Central memory CD4-positive, alpha-beta T cell (primary cell): ENCODE measurements around the gene MROH8.

Experiments
- DNase-seq: peaks from one replicate; pipeline ENCODE4 v3.0.0; 2022

MROH8 gene

DNA sequence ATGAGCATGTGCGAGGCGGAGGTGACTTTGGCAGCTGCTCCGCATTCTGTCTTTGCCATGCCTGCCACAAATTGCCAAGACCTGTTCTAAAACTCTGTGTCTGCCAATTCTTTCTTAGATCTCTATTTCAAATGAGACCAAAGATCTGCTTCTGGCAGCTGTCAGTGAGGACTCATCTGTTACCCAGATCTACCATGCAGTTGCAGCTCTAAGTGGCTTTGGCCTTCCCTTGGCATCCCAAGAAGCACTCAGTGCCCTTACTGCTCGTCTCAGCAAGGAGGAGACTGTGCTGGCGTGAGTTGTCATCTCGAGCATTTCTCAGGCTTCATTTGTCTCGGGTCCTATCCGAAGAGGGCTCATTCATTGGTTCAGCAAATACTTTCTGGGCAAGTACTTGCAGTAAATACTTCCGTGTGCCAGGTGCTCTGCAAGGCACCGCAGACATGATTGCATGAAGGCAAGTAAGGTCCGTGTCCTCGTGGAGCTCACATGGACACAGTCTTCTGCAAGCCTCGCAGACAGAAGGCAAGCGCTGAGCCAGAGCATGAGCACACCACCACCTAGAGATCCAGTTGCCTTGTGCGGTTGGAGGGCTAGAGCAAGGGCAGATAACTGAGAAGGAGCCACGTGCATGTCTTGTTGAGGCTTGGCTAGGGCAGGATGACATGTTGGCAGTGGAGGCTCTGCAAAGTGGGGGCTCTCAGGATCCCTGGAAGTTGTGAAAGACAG is 19.7 kb upstream of the MROH8 start:
- no peak for DNase-seq

DNA sequence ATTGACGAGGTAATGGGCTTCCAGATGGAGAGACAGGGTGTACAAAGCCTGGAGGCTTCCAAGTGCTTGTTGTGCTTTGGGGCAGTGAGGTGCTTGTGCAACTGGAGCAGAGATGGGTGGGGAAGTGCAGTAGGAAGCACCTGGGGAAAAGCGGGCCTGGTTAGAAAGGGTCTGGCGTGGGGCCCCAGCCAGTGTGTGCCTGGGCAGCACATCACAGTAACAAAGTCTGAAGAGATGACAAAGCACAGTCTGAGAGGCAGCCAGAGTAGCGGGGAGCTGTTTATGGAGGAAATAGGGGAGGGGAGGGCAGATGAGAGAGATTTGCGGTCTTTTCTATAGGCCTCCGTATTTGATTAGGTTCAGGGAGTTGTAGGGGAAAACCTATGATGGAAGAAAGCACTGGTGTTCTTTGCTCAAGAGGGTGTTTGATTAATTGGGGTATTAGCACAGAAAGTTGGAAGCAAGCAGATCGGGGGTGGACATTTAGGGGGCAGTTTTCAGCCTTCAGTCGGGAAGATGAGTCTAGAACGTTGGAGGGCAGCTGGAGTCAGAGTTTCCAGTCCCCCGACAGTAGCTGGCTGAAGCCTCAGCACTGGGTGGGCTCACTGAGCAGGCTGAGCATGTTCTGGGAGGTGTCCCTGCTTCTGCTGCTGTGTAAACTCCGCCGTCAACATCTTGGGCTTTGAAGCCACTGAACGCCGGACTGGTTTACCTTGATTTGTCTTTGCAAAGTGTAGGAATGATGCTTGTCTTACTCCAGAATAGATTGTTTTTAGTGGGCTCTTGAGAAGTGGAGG is 15.5 kb upstream of the MROH8 start:
- DNase-seq, result peak; percentile 19

DNA sequence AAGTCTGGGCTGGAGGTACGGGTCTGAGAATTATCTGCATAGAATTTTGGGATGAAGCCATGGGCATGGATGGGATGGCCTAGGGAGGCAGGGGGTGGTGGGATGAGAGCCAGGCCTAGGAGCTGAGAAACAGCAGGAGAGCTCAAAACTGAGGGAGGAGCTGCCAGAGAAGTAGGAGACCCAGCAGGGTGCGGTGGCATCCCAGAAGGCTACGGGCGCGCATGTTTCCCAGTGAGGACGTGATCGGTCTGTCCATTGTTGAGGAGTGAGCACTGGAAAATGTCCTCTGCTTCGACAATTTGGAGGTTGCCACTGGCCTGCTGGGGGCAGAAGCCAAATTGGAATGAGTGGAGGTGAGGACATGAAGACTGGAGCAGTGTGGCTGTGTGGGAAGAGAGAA is 14.5 kb upstream of the MROH8 start:
- DNase-seq, result no peak

DNA sequence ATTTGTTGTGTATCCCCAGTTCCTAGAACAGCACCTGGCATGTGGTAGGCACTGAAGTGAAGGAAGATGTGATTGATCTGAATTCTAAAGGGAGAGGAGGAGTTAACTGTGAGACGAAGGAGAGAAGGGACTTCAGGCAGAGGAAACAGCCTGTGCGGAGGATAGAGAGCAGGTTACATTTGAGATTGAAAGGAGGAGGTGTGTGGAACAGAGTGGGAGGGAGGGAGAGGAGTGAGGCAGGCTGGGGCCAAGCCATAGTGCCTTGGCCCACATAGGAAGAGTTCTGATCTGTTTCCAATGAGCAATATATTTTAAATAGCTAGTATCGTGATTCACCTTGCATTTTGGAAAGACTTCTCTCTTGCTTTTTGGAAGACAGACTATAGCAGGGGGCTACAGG is 13.9 kb upstream of the MROH8 start:
- no peak for DNase-seq

DNA sequence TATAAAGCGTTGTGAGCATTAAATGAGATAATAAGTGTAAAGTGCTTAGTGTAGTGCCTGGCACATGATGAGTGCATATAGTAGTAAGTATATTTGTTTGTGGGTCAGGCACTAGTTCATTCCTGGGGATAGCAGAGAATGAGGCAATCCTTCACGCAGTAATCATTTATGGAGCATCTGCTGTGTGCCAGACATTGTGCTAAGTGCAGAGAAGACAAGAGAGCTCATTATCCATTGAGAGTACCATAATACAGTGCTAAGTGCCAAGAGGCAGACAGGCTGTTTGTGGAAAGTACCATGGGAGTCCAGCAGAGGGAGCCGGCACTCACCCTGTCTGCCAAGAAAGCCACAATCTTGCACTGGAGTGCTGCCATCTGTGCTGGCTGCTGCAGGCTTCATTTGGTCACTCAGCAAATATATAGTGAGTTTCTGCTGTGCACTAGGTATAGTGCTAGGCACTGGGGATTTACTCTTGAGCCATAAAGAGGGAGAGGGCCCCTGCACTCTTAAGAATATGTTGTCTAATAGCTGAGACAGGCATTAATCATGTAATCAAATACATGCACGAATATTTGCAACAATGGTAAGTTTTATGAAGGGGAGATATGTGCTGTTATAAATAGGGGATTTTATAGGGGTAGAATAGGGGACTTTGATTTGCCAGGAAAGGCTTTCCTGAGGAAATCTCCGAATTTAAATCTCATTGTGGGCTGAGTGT is 12.9 kb upstream of the MROH8 start:
- DNase-seq, result peak; percentile 54

DNA sequence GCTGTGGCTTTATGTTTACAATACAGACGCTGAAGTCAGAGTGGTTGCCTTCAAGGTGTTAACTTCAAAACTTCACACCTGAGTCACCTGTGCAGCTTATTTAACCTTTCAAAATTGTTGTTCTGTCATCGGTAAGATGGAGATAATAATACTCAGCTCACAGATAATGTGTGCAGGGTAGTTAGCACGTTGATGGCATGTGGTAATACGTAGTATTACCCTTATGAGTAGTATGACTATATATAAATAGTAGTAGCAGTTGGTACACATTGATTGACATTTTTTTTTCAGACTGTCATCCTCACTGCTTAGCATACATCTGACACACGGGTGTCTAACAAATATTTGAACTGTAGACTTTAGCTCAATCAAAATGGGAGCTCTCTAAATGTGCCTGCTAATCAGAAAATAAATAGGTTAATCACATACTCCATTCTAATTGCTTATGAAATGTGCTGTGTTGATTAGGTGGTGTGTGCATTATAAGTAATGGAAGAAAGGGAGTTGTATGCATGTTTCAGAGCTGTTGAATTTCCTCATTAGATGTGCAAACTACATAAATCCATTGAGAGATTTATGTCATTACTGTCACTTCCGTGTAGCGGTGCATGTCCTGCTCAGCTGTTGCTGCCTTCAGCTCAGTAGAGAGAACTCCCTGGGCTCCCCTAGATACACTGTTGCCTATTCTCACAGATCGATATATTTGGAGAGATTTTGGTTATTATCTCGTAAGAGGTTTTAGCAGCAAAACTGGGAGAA is 11.2 kb upstream of the MROH8 start:
- no peak for DNase-seq

DNA sequence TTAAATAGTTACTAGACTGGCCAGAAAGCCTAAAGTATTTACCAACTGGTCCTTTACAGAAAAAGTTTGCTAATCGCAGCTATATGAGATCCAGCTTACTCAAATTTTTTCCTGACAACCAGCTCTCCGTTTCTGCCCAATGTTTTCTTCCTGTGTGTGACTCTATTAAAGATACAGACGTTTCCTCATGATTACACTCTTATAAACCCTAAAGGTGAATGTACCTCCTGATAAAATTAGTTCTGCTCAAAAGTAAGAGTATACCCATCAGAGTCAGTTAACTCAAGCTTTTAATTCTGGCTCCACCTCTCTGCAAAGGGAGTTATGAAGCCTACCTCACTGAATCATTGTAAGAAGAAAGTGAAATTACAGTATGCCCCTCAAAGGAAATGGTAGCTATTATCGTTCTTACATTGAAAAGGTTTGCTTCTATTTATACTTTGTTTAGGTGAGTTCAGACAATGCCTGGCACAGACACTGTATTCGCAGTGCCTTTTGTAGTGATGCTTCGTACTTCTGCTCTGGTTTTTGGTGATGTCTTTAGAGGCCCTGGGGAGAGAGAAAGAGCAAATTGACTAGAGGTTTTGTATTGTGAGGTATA is 10.2 kb upstream of the MROH8 start:
- DNase-seq, result no peak

DNA sequence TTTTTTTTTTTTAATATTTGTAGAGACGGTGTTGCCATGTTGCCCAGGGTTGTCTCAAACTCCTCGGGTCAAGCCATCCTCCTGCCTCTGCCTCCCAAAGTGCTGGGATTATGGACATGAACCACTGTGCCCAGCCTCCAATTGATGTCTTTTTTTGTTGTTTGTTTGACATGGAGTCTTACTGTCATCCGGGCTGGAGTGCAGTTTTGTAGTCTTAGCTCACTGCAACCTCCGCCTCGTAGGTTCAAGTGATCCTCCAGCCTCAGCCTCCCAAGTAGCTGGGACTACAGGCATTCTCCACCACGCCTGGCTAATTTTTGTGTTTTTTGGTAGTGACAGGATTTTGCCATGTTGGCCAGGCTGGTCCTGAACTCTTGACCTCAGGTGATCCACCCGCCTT is 9.4 kb upstream of the MROH8 start:
- no peak for DNase-seq

DNA sequence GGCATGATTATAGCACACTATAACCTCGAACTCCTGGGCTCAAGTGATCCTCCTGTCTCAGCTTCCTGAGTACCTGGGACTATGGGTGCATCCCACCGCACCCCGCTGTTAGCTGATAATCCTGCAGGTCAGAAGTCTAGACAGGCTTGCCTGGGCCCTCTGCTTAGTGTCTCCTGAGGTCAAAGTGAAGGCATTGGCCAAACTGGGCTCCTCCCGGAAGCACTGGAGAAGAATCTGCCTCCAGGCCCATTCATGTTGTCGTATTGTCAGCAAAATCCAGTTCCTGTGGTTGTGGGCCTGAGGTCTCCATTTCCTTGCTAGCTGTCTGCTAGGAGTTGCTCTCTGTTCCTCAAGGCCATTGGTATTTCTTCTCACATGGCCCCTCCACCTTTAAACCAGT is 6.3 kb upstream of the MROH8 start:
- DNase-seq, result no peak

DNA sequence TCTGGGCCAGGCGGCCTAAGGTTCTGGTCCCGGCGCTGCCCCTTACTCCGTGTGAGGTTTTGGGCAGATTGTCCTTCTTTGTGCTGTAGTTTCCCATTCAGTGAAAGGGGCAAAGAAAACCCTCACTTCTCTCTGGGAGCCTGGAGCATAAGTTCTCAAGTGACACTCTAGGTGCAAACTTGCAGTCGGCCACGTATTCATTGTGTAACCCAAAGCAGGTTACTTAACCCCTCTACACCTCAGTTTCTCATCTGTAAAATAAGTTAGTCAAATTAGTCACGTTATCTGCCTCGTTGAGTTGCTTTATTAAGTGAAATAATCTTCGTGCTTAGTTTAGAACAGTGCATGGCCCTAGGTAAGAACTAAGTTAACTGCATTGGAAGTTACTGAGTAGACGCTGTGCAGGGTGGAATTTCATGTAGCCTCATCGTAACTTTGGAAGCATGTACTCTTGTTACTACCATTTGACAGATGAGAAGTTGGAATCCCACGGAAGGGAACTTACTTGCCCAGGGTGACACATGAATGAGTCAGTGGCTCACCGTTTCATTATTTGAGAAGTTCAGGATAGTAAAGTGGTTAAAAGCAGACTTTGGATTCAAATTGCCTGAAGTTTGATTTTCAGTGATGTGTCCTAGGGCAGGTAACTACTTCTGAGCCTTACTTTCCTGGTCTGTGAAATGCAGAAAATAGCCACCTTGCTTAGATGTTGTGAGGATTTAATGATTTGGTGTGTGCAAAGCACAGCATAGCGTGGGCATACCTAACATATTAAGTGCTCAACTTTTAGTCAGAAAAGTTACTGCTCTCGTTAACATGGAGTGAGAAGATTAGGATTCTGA is 556 bp upstream of the MROH8 start:
- no peak for DNase-seq

DNA sequence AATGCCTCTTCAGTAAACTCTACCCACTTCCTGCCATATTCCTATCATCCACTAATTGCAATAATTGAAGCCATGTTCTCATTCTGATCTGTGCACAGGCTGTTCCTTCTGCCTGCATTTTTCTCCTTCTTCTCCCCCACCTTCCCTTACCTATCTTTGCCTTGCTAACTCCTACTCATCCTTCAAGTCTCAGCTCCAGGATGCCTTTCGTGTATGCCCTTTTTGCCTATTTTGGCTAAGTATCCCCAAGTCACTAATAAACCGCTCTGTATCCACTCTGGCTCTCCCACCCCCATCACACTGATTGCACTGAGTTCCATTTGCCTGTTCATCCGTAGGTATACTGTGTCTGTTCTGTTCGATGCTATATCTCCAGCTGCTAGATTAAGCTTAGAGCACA is 6.5 kb downstream of the MROH8 start:
- no peak for DNase-seq

DNA sequence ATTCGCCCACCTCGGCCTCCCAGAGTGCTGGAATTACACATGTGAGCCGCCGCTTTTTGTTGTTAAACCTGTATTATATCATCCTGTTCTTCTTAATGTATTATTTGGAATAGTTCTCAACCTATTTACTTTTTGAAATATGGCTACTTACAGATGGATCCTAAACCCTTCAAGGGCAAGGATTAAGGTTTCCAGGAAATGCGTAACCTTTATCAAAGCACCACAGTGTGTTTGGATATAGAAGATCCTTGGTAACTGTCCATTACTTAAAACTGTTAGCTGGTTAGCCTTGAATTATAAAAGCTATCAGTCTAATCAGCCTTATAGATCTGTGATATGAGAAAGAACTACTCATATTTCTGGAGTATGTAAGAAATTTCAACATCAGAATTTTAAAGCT is 12.5 kb downstream of the MROH8 start:
- no peak for DNase-seq

DNA sequence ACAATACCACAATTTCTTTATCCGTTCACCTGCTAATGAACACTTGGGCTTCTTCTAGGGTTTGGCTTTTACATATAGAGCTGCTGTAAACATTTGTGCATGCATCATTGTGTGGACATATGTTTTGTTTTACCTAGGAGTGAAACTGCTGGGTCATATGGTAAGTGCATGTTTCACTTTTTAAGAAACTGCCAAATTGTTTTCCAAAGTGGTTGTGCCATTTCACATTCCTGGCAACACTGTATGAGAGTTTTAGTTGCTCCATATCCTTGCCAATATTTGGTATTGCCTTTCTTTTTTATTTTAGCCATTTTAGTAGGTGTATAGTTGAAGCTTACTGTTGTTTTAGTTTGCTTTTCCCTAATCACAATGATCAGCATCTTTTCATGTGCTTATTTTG is 14.3 kb downstream of the MROH8 start:
- no peak for DNase-seq

DNA sequence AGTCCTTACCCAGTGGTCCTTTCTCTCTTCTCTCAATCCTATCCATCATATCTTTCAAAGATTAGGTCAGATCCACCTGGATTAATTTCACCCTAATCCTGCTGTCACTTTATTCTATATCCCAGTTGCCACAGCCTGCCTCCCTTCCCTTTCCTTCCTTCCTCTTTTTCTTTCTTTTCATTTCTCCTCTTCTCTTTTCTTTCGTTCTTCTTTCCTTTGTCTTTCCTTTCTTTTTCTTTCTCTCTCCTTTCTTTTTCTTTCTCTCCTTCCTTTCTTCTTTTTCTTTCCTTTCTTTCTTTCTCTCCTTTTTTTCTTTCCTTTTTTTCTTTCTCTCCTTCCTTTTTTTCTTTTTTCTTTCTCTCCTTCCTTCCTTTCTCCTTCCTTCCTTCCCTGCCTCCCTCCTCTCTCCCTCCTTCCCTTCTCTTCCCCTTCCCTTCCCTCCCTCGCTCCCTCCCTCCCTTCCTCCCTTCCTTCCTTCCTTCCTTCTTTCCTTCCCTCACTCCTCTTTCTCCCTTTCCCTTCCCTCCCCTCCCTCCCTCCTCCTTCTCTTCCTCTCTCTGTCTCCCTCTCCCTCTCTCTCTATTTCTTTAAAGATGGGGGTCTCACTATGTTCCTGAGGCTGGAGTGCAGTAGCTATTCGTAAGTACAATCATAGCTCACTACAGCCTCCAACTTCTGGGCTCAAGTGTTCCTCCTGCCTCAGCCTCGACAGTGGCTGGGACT is 15.4 kb downstream of the MROH8 start:
- DNase-seq, result no peak

DNA sequence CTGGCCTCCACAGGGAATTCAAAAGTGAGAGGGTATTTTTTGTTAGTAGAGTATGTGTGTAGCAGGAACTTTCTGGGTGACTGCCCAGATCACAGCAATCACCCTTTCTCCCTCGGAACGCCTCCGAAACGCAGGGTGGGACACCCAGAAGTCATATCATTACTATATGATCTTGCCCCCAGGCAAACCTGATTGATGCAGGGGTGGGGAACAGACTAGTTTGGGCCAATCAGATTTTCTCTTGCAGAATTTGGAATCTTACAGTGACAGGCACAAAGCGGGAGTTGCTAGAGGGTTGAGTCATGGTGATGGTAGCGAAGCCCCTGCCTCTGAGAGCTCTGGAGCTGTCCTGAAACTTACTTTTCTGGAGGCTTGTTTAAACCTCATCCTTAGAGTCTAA is 16.7 kb downstream of the MROH8 start:
- DNase-seq, result no peak

DNA sequence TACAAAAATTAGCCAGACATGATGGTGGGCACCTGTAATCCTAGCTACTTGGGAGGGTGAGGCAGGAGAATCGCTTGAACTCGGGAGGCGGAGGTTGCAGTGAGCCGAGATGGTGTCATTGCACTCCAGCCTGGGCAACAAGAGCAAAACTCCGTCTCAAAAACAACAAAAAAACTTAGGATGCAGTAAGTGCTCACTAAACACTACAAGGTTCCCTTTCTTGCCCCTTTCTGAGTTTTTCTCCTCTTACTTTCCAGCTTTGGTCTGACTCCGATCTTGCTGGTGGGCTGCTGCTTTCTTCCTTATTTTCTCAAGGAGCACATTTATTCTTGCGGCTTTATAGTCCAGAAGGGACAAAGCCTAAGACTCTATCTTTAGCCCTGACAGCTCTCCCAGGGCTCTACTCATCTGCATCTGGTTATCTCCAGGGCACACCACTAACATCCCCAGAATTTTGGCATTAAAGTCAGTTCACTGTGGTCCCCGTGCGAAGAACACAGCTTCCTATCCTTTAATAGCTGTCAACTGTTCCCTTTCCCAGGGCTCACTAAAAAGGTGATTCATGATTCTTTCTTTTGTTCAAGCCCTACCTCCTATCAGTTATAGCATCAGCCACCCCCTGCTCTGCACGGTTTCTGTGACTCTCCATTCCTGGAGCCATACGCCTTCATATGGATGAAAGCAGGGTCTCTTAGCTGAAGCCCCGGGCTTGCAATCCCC is 17.4 kb downstream of the MROH8 start:
- no peak for DNase-seq

DNA sequence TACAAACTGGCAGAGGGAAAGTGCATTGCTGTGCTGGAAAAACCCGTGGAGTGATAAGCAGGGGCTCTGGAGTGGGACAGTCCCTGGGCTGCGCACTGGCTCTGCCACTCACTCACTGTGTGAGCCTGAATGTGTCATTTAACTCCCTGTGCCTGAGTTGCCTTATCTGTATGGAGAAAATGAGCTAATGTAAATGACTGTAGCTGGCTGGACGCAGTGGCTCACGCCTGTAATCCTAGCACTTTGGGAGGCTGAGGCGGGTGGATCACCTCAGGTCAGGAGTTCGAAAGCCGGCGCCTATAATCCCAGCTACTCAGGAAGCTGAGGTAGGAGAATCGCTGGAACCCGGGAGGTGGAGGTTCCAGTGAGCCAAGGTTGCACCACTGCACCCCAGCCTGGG is 18.7 kb downstream of the MROH8 start:
- DNase-seq, result no peak

DNA sequence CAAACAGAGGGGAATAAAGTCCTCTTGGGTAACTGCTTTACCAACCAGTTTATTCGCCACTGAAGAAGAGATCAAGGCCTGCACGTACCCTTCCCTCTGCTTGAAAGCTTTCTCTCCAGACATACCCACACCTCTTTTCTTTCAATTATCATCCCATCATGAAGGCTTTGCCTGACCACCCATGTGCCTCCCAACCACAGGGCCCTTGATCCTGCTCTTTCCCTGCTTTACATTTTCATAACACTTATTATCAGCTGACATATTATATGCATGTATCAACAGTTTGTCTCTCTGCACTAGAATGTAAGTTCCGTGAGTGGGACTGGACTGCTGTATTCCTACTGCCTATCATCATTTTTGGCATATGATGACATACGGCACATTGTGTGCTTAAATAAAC is 21.1 kb downstream of the MROH8 start:
- no peak for DNase-seq

DNA sequence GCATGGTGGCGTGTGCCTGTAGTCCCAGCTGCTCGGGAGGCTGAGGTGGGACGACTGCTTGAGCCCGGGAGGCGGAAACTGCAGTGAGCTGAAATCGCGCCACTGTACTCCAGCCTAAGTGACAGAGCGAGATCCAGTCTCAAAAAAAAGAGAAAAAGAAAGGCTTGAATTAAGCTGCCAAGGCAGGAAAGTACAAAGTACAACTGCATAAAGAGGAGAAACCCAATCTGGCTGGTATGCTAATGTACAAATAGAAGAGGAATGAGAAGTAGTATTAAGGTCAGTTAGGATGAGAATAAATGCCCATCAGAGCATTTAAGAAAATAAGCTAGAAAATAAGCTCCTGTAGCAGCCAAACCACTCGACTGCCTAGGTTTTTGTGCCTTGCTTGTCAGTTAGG is 23.4 kb downstream of the MROH8 start:
- no peak for DNase-seq

DNA sequence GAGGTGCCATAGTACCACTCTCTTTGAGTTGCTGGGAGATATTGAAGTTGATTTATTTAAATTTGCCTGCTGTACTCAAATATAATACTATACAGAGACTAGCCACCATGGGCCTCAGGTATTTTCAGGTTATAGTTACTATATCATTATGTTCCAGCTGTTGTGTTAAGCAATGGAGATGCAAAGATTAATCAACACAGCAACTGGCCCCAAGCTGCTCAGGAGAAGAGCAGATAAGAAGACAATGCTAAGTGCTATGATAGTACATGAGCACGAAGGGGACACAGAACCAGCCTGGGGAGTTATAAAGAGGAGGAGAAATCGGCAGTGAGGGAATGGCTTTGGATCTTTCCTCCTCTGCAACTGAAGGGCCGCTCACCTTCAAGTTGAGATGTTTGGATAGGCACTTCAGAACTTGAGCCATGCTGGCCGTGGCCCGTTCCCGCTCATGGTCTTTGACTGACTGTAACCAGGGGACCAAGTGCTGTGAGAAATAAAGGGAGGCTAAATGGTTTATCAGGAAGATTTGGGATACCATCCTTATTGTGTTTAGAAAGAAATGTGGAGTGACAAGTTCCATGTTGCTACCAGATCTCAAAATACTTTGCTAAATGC is 24.6 kb downstream of the MROH8 start:
- DNase-seq, result no peak
